BJ (cell line): ENCODE data around the gene MAGEH1. TPM values are rescaled to one million over a fixed set of nuclear protein-coding genes. Genes with fewer than 3 reads are reported as not detected.

Source experiments
- CTCF ChIA-PET: fragments of 350-600 bp; formaldehyde crosslinking; extraction: SDS; loops from one replicate; lab custom pipeline; 2021; ENCODE audit warnings: antibody characterized with exemption, inconsistent platforms; lab: Yijun Ruan, JAX
- POLR2A ChIA-PET: fragments of 300-600 bp; sonication (Branson Sonifier 250); formaldehyde crosslinking; extraction: SDS; loops from one replicate; lab custom pipeline; 2021; ENCODE audit warnings: antibody characterized with exemption; lab: Charles Lee
- DNase-seq: peaks from one replicate; pipeline ENCODE4 v3.0.0-alpha.2; 2011; ENCODE audit warnings: low read depth
- H3K27me3 ChIP-seq: 2 replicates; pipeline ENCODE4 v1.6.0; 2011; ENCODE audit warnings: low read length; ENCODE audit not compliant: control insufficient read depth, insufficient read depth
- H3K36me3 ChIP-seq: 2 replicates; pipeline ENCODE4 v1.5.1; 2011; ENCODE audit warnings: low read length; ENCODE audit not compliant: control insufficient read depth, insufficient read depth
- H3K4me3 ChIP-seq: 2 replicates; pipeline ENCODE4 v1.5.1; 2011; ENCODE audit warnings: low read depth, mild to moderate bottlenecking, control low read depth, low read length
- polyA plus RNA-seq: library from polyadenylated mRNA; depleted of rRNA; stranded (reverse); fragments of >200 nt; gene quantifications from 2 replicates; pipeline ENCODE4 v1.2.3, GENCODE V29; 2011
- TF ChIP-seq, protein P1 (sequence below): IDR thresholded peaks from 2 replicates; pipeline ENCODE4 v1.5.1; 2011; ENCODE audit warnings: low read depth, mild to moderate bottlenecking, control low read depth, inconsistent platforms, low read length, moderate library complexity; ENCODE audit not compliant: insufficient read depth

The MAGEH1 gene
- polyA plus RNA-seq, 1 experiment = 22.1 TPM

DNA sequence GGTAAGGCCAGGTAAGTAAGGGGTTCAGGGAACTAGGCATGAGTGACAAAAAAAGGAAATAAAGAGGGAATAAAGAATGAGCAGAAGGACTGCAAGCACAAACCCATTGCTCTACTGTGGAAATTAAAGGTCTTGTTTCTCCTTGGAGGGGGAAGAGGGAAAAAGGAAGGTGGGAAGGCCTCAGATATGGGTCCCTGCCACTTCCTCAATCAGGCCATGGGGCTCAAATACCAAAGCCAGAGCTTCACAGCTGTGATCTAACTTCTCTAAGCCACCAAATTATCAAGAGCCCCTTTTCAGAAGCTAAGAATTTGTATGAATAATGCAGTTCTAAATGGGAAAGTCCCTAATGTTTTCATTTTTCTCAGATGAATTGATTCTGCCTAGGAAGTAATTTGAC is 33.0 kb downstream of the MAGEH1 start:
- ChIA-PET CTCF (no interaction called here), POLR2A (no interaction called here)

GRCh38 chrX:55486736-55487135 is 34.8 kb downstream of the MAGEH1 start:
- H3K36me3 ChIP-seq = no peaks in the 10 kb centered on the region
- CTCF ChIA-PET = no interaction called here
- no peaks in the 10 kb centered on the region for H3K27me3 ChIP-seq
- DNase-seq = no peak
- POLR2A ChIA-PET = no interaction called here
- TF ChIP-seq, protein P1, sequence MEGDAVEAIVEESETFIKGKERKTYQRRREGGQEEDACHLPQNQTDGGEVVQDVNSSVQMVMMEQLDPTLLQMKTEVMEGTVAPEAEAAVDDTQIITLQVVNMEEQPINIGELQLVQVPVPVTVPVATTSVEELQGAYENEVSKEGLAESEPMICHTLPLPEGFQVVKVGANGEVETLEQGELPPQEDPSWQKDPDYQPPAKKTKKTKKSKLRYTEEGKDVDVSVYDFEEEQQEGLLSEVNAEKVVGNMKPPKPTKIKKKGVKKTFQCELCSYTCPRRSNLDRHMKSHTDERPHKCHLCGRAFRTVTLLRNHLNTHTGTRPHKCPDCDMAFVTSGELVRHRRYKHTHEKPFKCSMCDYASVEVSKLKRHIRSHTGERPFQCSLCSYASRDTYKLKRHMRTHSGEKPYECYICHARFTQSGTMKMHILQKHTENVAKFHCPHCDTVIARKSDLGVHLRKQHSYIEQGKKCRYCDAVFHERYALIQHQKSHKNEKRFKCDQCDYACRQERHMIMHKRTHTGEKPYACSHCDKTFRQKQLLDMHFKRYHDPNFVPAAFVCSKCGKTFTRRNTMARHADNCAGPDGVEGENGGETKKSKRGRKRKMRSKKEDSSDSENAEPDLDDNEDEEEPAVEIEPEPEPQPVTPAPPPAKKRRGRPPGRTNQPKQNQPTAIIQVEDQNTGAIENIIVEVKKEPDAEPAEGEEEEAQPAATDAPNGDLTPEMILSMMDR = no peak
- no peak overlapping the region for H3K4me3 ChIP-seq

More for the DNA sequence above, 33.0 kb downstream of the MAGEH1 start:
- DNase-seq = no peak
- Histone ChIP-seq H3K36me3 (no peaks in the 10 kb centered on the region), H3K4me3 (no peak overlapping the region), H3K27me3 (no peaks in the 10 kb centered on the region)
- TF ChIP-seq, protein P1 = no peak

DNA sequence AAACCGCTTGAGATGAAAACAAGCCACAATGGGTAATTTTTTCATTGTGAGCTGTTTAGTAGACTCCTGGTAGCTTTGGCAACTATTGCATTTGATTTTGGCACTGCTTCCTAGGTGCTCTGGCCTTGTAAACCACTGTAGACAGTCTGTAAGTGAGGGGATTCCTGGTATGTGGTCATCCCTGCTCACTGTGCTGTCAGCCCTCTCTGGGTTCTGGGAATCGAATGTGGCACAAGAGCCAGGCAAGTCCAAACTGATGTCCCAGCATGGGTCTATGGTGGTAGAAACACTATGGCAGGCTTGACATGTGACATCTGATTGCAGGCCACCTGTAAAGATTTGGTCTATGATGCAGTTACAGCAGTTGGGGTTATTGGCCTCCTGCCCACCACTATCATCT is 35.2 kb downstream of the MAGEH1 start:
- TF ChIP-seq, protein P1 = no peak
- Histone ChIP-seq H3K36me3 (no peaks in the 10 kb centered on the region), H3K4me3 (no peak overlapping the region), H3K27me3 (no peaks in the 10 kb centered on the region)
- POLR2A ChIA-PET = no interaction called here
- CTCF ChIA-PET = no interaction called here
- DNase-seq = no peak

- CTCF ChIA-PET = no interaction called here
- no peak for DNase-seq
- no peaks in the 10 kb centered on the region for H3K36me3 ChIP-seq
- POLR2A ChIA-PET = no interaction called here
- TF ChIP-seq, protein P1 = no peak
- H3K27me3 ChIP-seq = no peaks in the 10 kb centered on the region
- peak overlapping the region; percentile 65 for H3K4me3 ChIP-seq
Measured at GRCh38 chrX:55488006-55488592, 36.2 kb downstream of the MAGEH1 start.

- CTCF ChIA-PET = no interaction called here
- POLR2A ChIA-PET = no interaction called here
- Histone ChIP-seq H3K36me3 (no peaks in the 10 kb centered on the region), H3K27me3 (no peaks in the 10 kb centered on the region), H3K4me3 (peak overlapping the region; percentile 65)
- TF ChIP-seq, protein P1 = no peak
- no peak for DNase-seq
Measured at GRCh38 chrX:55488593-55489313, 36.8 kb downstream of the MAGEH1 start.
